PC-3 (cell line): ENCODE data around the gene SLC22A6. TPM values are rescaled to one million over a fixed set of nuclear protein-coding genes. Genes with fewer than 3 reads are reported as not detected.

ENCODE experiments used
- ATAC-seq: fragments of 200-7000 bp; cut with Tn5 transposase; 2 replicates; pipeline ENCODE4 v1.9.1; 2020; ENCODE audit warnings: mild to moderate bottlenecking, moderate library complexity
- BruUV-seq: library from RNA; stranded (reverse); fragments of 400-500 nt; replicated peaks from 2 replicates; lab custom pipeline; 2021; lab: Mats Ljungman, UMichigan
- CTCF ChIA-PET: fragments of 300-600 bp; sonication (Branson Sonifier 250); formaldehyde crosslinking; loops from one replicate; lab custom pipeline; 2022; ENCODE audit warnings: antibody characterized with exemption; lab: Charles Lee
- POLR2A ChIA-PET: fragments of 300-600 bp; sonication (Branson Sonifier 250); formaldehyde crosslinking; loops from one replicate; lab custom pipeline; 2022; ENCODE audit warnings: antibody characterized with exemption; ENCODE audit not compliant: unreplicated experiment; lab: Charles Lee
- DNase-seq: peaks from one replicate; pipeline ENCODE4 v3.0.0-alpha.2; 2015
- H2AFZ ChIP-seq: fragments of 300-600 bp; sonication (generic); 2 replicates; pipeline ENCODE4 v1.6.0; 2016; ENCODE audit warnings: antibody characterized with exemption, low read length
- H3F3A ChIP-seq: fragments of 300-600 bp; sonication (generic); one replicate; pipeline ENCODE4 v1.6.0; 2017; ENCODE audit warnings: antibody characterized with exemption, low read length, control low read depth, mild to moderate bottlenecking; ENCODE audit not compliant: unreplicated experiment
- H3K27ac ChIP-seq: fragments of 300-600 bp; sonication (generic); 2 replicates; pipeline ENCODE4 v1.5.1; 2016; ENCODE audit warnings: mild to moderate bottlenecking, low read length
- H3K27me3 ChIP-seq: fragments of 300-600 bp; sonication (generic); 2 replicates; pipeline ENCODE4 v1.6.1; 2016; ENCODE audit warnings: low read length, mixed read lengths
- H3K36me3 ChIP-seq: fragments of 300-600 bp; sonication (generic); 2 replicates; pipeline ENCODE4 v1.6.1; 2016; ENCODE audit warnings: low read depth, mixed run types, low read length, mixed read lengths
- H3K4me1 ChIP-seq: fragments of 300-600 bp; sonication (generic); 2 replicates; pipeline ENCODE4 v1.5.1; 2016; ENCODE audit warnings: low read length; ENCODE audit not compliant: insufficient read depth
- H3K4me2 ChIP-seq: fragments of 300-600 bp; sonication (generic); 2 replicates; pipeline ENCODE4 v1.6.0; 2016; ENCODE audit warnings: low read length
- H3K4me3 ChIP-seq: fragments of 300-600 bp; sonication (generic); 2 replicates; pipeline ENCODE4 v1.5.1; 2016; ENCODE audit warnings: mild to moderate bottlenecking, low read length, mixed read lengths
- H3K79me2 ChIP-seq: fragments of 300-600 bp; sonication (generic); 2 replicates; pipeline ENCODE4 v1.6.1; 2017; ENCODE audit warnings: low read length, mixed read lengths
- H3K9ac ChIP-seq: fragments of 300-600 bp; sonication (generic); 2 replicates; pipeline ENCODE4 v1.6.0; 2016; ENCODE audit warnings: mild to moderate bottlenecking, low read length
- H3K9me2 ChIP-seq: fragments of 300-600 bp; sonication (generic); replicated peaks from 2 replicates; pipeline ENCODE4 v1.6.1; 2016; ENCODE audit warnings: mixed run types, low read length, mixed read lengths
- H3K9me3 ChIP-seq: fragments of 300-600 bp; sonication (generic); 2 replicates; pipeline ENCODE4 v1.6.1; 2016; ENCODE audit warnings: low read length, mixed read lengths
- H4K20me1 ChIP-seq: fragments of 300-600 bp; sonication (generic); 2 replicates; pipeline ENCODE4 v1.6.1; 2016; ENCODE audit warnings: low read length, mixed read lengths
- EZH2 ChIP-seq: fragments of 300-600 bp; sonication (generic); IDR thresholded peaks from one replicate; pipeline ENCODE4 v1.6.1; 2017; ENCODE audit warnings: antibody characterized with exemption, mild to moderate bottlenecking, low read length; ENCODE audit not compliant: unreplicated experiment
- EZH2phosphoT487 ChIP-seq: fragments of 300-600 bp; sonication (generic); IDR thresholded peaks from 2 replicates; pipeline ENCODE4 v1.6.1; 2018; ENCODE audit warnings: mild to moderate bottlenecking, antibody characterized with exemption, low read length, borderline replicate concordance
- intact Hi-C: fragments of 100-400 bp; cut with micrococcal nuclease; formaldehyde crosslinking; loops from 2 replicates; pipeline ENCODE4 v1.9.0; 2023
- total RNA-seq: library from RNA; depleted of rRNA; stranded (reverse); fragments of >200 nt; gene quantifications from 2 replicates; pipeline ENCODE4 v1.2.3, GENCODE V29; 2014
- TF ChIP-seq, protein P1 (sequence below): fragments of 300-600 bp; sonication (generic); conservative IDR thresholded peaks from 2 replicates; pipeline ENCODE4 v1.5.1; 2017; ENCODE audit warnings: antibody characterized with exemption, low read depth, mild to moderate bottlenecking, low read length

Gene SLC22A6
- total RNA-seq, 1 experiment from 2014 or later: not detected

DNA sequence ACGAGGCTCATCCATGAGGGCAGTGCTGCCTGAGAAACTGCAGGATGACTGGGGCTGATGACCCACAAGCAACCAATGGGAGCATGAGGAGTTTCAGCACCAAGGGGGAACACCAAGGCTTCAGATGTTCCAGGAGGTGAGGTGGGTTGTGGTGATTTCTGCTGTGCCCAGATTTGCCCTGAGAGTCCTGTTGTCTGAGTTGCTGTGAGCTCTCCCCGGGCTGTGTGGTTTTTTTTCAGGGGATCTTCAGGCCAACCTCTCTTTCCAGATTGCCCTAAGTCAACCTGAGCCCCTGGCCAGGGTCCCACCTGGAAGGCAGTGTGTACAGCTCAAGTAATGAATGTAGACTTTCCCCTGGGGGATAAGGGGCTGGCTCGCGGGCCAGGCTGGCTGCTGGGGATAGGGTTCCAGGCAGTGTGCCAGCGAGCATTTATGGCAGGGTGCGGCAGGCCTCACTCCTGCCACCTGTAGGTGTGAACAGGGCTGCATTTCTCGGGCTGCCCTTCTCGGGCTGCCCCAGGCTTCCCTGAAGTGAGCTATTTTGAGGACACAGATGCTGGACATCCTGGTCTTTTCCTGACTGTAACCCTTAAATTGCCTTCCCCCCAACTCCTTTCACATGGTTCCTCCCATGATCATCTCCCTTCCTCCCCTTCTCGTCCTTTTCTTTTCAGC is 9.8 kb downstream of the SLC22A6 start:
- Histone ChIP-seq H3K4me3 (no peak overlapping the region), H3K27ac (no peak overlapping the region), H3F3A (no peaks in the 10 kb centered on the region), H3K27me3 (peaks cover 27% of the 10 kb centered on the region), H3K9ac (no peak overlapping the region), H3K36me3 (no peaks in the 10 kb centered on the region), H2AFZ (no peak overlapping the region), H3K4me1 (no peaks in the 10 kb centered on the region), H4K20me1 (no peaks in the 10 kb centered on the region), H3K9me2 (no peaks in the 10 kb centered on the region), H3K79me2 (no peaks in the 10 kb centered on the region), H3K4me2 (no peak overlapping the region), H3K9me3 (no peaks in the 10 kb centered on the region)
- DNase-seq (peak; percentile 55), ATAC-seq (peak; percentile 71)
- ChIA-PET CTCF (interaction anchor here (0.6 to 1.5 kb wide), 5 partner anchors 11 to 69 kb away, joined by 3 to 8 read pairs (median 5); no protein-coding TSS in a partner anchor), POLR2A (interaction anchor here (0.5 kb wide), 2 partner anchors 135 to 519 kb away, joined by 3 to 7 read pairs; no protein-coding TSS in a partner anchor)
- no peak for TF ChIP-seq EZH2
- no peak for TF ChIP-seq EZH2phosphoT487
- TF ChIP-seq, protein P1, sequence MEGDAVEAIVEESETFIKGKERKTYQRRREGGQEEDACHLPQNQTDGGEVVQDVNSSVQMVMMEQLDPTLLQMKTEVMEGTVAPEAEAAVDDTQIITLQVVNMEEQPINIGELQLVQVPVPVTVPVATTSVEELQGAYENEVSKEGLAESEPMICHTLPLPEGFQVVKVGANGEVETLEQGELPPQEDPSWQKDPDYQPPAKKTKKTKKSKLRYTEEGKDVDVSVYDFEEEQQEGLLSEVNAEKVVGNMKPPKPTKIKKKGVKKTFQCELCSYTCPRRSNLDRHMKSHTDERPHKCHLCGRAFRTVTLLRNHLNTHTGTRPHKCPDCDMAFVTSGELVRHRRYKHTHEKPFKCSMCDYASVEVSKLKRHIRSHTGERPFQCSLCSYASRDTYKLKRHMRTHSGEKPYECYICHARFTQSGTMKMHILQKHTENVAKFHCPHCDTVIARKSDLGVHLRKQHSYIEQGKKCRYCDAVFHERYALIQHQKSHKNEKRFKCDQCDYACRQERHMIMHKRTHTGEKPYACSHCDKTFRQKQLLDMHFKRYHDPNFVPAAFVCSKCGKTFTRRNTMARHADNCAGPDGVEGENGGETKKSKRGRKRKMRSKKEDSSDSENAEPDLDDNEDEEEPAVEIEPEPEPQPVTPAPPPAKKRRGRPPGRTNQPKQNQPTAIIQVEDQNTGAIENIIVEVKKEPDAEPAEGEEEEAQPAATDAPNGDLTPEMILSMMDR: peak; percentile 68
- intact Hi-C loops: no loop called here
- BruUV-seq: no TSS peak

DNA sequence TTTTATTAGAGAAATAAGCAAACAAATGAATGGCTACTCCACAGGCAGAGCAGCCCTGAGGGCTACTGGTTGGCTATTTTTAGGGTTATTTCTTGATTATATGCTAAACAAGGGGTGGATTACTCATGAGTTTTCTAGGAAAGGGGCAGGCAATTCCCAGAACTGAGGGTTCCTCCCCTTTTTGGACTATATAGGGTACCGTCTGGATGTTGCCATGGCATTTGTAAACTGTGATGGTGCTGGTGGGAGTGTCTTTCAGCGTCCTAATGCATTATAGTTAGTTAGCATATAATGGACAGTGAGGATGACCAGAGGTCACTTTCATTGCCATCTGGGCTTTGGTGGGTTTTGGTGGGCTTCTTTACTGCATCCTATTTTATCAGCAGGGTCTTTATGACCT is 19.2 kb downstream of the SLC22A6 start:
- BruUV-seq: no TSS peak
- H3K9me2 ChIP-seq: no peaks in the 10 kb centered on the region
- H3F3A ChIP-seq: no peaks in the 10 kb centered on the region
- ATAC-seq (no peak), DNase-seq (no peak)
- intact Hi-C loops: no loop called here
- ChIA-PET POLR2A (no interaction called here), CTCF (no interaction called here)
- no peaks in the 10 kb centered on the region for H3K36me3 ChIP-seq
- no peak overlapping the region for H3K4me3 ChIP-seq
- H3K4me2 ChIP-seq: no peak overlapping the region
- H3K9me3 ChIP-seq: no peaks in the 10 kb centered on the region
- peaks cover 53% of the 10 kb centered on the region for H3K27me3 ChIP-seq
- TF ChIP-seq EZH2phosphoT487 (no peak), EZH2 (no peak)
- TF ChIP-seq, protein P1: no peak
- no peak overlapping the region for H3K27ac ChIP-seq
- H3K79me2 ChIP-seq: no peaks in the 10 kb centered on the region
- H3K9ac ChIP-seq: no peak overlapping the region
- no peak overlapping the region for H2AFZ ChIP-seq
- H4K20me1 ChIP-seq: no peaks in the 10 kb centered on the region
- no peaks in the 10 kb centered on the region for H3K4me1 ChIP-seq

DNA sequence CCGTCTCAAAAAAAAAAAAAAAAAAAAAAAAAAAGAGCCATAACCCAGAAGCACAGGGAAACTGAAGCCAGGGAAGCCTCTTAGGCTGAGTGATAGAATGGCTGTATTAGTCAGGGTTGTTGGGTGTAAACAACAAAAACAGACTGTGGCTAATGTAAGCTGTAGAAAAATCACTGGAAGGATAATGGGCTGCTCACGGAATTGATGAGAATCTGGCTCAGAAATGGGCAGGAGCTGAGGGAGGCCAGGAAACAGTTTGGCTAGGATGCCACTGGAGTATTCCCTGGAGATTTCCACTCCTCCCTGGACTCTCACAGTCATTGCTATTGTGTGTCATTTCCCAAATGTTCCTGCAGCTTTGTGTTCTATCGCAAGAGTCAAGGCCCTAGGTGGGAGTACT is 22.4 kb downstream of the SLC22A6 start:
- no peaks in the 10 kb centered on the region for H3K36me3 ChIP-seq
- no peaks in the 10 kb centered on the region for H3K9me3 ChIP-seq
- H3K4me3 ChIP-seq: no peak overlapping the region
- no peak overlapping the region for H3K27ac ChIP-seq
- no peak overlapping the region for H3K4me2 ChIP-seq
- H3F3A ChIP-seq: no peaks in the 10 kb centered on the region
- no peak overlapping the region for H3K9ac ChIP-seq
- H2AFZ ChIP-seq: no peak overlapping the region
- ATAC-seq: no peak
- H4K20me1 ChIP-seq: no peaks in the 10 kb centered on the region
- CTCF ChIA-PET: no interaction called here
- TF ChIP-seq EZH2 (no peak), EZH2phosphoT487 (no peak)
- TF ChIP-seq, protein P1: no peak
- POLR2A ChIA-PET: no interaction called here
- intact Hi-C loops: no loop called here
- no TSS peak for BruUV-seq
- H3K4me1 ChIP-seq: no peaks in the 10 kb centered on the region
- H3K27me3 ChIP-seq: peaks cover 35% of the 10 kb centered on the region
- H3K9me2 ChIP-seq: no peaks in the 10 kb centered on the region
- H3K79me2 ChIP-seq: no peaks in the 10 kb centered on the region
- no peak for DNase-seq
